HG02763 (cell line): ENCODE results near the gene PPP1R10.
"Not testable (repeated sequence)": the region's sequence is repeated elsewhere in the genome, so short reads cannot be mapped to it uniquely, and the experiment has no call there.

Experiments used
- ATAC-seq: cut with Tn5 transposase; IDR thresholded peaks from one replicate; pipeline ENCODE4 v1.9.1; 2021; ENCODE audit warnings: mild to moderate bottlenecking, moderate library complexity; ENCODE audit not compliant: unreplicated experiment

Gene PPP1R10

DNA sequence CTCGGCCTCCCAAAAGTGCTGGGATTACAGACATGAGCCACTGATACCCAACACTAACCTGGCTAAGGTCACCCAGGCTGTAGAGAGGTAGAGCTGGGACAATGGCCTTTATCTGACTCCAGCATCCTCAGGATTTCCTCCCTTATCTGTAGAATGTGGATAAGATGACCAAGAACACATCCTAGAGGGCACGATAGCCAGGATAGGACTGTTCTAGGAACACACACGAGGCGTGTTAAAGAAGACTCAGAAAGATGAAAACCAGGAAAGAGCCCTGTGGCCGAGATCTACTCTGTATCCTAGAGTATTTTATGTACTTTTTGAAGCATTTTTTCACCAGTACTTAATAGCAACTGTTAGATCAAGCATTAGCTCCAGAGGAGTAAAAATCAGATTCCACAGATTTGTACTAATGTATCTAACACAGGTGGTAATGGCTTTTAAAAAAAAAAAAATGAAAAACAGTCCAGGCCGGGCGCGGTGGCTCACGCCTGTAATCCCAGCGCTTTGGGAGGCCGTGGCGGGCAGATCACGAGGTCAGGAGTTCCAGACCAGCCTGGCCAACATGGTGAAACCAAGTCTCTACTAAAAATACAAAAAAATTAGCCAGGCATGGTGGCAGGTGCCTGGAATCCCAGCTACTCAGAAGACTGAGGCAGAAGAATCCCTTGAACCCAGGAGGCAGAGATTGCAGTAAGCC lies 17.3 kb downstream of the PPP1R10 start:
- ATAC-seq: no peak

DNA sequence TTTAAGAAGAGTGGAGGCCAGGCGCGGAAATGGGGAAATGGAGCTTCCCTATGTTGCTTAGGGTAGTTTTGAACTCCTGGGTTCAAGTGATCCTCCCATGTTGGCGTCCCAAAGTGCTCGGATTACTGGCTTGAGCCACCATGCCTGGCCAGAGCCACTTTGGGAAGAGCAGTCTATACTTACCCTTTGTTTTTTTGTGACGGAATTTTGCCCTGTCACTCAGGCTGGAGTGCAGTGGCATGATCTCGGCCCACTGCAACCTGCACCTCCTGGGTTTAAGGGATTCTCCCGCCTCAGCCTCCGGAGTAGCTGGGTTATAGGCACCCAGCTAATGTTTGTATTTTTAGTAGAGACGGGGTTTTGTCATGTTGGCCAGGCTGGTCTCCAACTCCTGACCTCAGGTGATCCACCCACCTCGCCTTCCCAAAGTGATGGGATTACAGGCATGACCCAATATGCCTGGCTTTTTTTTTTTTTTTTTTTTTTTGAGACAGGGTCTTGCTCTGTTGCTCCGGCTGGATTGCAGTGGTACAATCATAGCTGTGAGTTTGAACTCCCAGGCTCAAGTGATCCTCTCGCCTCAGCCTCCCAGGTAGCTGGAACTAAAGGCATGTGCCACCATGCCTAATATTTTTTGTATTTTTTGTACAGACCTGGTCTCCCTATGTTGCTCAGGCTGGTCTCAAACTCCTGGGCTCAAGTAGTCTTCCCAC lies 18.0 kb downstream of the PPP1R10 start:
- ATAC-seq: no peak

DNA sequence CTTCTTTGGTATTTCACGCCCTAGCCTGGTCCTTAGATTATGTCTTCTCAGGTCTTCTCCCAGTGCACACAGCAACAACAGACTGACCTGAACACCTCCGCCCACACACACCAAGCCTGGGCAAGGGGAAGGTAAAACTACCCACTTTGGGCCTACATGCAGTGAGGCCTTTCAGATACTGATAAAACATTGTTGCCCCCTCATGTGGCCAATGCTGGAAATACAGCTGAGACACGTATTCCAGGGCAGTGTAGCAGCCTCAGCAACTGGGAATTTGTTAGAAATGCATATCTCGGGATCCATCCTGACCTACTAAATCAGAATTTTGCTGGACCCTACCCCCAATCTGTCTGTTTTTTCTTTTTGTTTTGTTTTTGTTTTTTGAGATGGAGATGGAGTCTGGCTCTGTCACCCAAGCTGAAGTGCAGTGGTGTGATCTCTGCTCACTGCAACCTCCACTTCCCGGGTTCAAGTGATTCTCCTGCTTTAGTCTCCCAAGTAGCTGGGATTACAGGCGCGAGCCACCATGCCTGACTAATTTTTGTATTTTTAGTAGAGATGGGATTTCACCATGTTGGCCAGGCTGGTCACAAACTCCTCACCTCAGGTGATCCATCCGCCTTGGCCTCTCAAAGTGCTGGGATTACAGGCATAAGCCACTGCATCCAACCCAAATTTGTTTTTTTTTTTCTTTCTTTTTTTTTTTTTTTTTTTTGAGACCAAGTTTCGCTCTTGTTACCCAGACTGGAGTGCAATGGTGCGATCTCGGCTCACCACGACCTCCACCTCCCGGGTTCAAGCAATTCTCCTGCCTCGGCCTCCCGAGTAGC lies 19.5 kb downstream of the PPP1R10 start:
- ATAC-seq: not testable (repeated sequence)

DNA sequence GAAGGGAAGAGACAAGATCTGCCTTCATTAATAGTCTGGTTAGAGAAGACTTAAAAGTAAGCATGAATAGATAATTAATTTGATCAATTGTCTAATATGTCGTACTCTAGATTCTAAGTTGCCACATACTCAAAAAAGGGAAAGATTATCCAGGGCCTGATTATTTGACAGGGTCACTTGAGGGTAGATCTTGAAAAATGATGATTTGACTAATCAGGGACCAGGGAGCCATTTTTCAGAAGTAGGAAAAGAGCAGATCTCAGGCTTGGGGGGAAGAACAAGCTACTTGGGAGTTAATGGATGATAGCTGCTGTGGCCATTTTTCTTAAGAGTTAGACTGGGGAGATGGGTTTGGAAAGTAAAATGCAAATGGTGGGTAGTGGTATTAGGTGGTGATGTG lies 24.8 kb downstream of the PPP1R10 start:
- ATAC-seq: no peak

DNA sequence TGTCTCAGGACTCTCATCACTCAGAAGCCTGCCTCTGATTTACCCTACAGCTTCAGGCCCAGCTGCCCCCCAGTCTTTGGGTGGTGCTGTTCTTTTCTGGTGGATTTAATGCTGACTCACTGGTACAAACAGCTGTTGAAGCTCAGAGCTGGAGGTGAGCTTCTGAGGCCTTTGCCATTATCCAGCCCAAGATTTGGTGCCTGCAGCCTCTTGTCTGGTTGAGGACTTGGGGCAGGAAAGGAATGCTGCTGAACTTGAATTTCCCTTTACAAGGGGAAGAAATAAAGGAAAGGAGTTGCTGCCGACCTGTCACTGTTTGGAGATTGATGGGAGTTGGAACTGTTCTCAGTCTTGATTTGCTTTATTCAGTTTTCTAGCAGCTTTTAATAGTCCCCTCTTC lies 26.0 kb downstream of the PPP1R10 start:
- ATAC-seq: no peak

DNA sequence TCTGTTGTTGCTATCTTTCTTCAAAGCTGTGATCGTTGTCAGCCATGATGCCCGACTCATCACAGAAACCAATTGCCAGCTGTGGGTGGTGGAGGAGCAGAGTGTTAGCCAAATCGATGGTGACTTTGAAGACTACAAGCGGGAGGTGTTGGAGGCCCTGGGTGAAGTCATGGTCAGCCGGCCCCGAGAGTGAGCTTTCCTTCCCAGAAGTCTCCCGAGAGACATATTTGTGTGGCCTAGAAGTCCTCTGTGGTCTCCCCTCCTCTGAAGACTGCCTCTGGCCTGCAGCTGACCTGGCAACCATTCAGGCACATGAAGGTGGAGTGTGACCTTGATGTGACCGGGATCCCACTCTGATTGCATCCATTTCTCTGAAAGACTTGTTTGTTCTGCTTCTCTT lies 26.5 kb downstream of the PPP1R10 start:
- no peak for ATAC-seq

DNA sequence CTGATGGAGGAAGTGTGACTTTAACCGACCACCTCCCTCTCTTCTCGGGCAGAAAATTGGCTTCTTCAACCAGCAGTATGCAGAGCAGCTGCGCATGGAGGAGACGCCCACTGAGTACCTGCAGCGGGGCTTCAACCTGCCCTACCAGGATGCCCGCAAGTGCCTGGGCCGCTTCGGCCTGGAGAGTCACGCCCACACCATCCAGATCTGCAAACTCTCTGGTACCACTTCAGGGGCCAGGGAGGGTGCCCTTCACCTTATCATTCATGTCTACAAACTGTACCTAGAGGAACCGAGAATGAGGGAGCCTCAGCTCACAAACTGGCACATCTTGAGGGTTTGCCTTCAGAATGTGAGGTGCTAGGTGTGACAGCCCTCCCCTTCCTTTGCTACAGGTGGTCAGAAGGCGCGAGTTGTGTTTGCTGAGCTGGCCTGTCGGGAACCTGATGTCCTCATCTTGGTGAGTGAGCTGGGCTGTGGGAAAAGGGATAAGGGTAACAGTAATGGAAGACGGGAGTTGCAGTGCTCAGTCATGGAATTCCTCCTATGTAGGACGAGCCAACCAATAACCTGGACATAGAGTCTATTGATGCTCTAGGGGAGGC lies 27.2 kb downstream of the PPP1R10 start:
- ATAC-seq: no peak

DNA sequence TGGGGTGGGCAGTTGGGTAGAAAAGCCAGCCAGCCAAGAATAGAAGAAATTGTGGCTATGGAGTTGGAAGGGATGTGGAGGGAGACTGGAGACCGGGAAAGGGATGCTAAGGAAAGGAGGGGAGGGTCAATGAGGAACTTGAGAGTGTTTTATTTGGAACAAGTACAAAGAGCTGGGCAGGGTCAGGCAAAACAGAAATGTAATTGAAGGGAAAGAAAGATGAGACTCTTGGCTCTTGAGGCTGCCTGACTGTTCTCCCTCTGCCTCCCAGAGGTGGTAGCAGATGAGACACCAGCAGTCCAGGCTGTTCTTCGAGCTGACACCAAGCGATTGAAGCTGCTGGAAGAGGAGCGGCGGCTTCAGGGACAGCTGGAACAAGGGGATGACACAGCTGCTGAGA lies 33.1 kb downstream of the PPP1R10 start:
- ATAC-seq: no peak

DNA sequence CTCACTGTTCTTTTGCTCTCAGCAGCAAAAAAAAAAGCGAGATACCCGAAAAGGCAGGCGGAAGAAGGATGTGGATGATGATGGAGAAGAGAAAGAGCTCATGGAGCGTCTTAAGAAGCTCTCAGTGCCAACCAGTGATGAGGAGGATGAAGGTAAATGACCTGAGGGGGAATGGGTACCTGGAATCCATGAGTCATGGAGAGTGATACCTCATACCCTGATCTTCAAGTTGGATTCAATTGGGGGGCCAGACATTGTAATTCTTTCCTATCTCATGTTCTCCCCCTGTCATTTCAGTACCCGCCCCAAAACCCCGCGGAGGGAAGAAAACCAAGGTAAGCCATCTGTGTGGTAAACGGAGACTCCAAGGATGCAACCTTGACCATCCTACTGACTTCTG lies 39.0 kb downstream of the PPP1R10 start:
- no peak for ATAC-seq

DNA sequence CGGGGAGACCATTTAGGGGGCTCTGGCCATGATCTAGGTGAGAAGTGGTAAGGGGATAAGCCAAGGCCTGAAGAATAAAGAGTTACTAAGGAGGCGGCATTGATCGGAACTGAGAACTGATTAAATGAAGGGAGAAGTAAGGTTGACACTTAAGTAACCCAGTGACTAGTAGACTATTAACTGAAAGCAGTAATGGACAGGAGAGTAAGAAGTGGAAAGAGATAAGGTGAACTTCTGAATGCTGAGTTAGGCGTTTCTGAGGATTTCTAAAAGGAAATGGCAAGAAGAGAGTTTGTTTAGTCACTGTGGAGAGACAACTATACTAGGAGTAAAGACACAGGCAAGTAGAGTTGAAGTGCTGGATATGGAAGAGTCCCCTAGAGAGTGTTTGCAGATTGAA lies 43.9 kb downstream of the PPP1R10 start:
- ATAC-seq: no peak

DNA sequence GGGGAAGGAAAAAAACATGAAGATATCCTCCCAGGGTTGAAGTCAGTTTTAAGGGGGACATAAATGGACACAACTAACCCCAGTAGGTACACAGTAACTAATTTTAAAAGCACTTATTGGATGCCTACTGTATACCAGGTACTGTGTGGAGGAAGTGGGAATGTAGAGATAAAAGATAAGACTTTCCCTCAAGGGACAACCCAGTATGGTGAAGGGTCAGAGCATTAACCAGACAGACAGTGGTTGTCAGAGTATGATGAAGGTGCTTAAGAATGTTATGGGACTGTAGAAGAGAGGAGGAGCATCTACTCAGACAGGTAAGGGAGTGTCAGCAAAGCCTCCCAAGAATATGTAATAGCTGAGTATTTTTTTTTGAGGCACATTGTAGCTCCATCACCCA lies 44.9 kb downstream of the PPP1R10 start:
- no peak for ATAC-seq

DNA sequence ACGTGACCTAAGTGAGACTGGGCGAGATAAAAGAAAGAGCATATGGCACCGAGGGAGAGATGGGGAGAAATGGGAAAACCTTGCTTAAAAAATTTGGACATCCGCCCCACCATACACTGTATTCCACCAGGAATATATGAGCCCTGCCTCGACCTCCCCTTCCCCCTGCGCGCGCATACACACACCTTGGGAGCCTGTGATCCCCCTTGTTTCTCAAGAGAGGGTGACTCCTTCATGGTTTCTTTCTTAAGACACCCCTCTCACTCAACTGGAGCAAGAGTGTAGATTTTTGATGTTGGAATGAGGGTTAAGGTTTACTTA lies 45.3 kb downstream of the PPP1R10 start:
- ATAC-seq: no peak

DNA sequence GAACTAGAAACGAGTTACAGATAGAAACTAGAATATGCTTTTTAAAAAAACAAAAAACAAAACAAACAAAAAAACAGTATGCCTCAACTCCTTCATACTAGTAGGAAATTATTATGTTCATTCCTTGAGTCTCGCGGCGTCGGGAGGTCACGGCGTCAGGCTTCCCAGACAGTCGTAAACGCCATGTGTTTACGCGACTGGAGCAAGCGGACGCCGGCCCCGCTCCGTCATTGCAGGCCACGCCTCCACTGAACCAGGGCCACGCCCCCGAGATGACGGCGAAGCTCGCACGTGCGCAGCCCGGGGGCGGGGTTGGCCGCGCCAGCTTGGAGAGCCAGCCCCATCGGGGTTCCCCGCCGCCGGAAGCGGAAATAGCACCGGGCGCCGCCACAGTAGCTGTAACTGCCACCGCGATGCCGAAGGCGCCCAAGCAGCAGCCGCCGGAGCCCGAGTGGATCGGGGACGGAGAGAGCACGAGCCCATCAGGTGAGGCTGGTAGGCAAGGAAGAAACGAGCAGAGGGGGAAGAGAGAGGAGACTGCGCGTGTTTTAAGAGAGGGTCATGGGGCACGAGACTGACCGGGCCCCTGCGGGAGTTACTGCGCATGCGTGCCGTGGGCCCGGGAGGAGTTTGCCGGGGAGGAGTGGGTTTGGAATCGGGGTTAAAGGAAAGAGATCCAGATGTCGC lies 45.8 kb downstream of the PPP1R10 start, which contains the start of gene ABCF1:
ABCF1 (plus strand) TSS at position 368 of the 687 bp plus-strand sequence; CDS start at position 414, 46 bp downstream.
- ATAC-seq: peak; percentile 94

DNA sequence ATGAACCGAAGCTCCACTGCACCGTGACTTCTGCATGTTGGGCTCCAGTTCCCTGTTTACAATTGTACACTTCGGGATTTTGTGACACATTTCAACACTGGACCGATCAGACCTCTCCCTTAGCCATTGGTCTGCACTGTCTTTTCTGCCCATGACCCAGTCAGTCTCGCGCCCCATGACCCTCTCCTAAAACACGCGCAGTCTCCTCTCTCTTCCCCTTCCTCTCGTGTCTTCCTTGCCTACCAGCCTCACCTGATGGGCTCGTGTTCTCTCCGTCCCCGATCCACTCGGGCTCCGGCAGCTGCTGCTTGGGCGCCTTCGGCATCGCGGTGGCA lies 46.3 kb downstream of the PPP1R10 start:
- peak; percentile 10 for ATAC-seq

DNA sequence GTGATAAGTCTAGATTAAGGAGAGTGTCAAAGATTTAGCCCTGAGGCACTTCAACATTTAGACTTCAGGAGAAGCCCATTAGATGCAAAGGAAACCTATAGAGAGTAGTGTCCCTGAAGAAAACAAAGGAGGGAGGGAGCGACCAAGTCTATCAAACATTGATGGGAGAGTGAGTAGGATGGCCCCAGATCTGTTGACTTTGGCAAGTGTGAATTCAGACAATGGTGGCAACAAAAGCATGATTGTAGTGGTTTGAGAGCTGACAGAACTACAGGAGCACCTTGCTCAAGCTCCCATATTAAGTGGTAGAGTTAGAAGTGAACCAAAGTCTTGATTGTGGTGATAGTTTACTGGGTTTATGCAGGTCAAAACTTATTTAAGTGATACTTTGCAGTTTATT lies 46.8 kb downstream of the PPP1R10 start:
- no peak for ATAC-seq

DNA sequence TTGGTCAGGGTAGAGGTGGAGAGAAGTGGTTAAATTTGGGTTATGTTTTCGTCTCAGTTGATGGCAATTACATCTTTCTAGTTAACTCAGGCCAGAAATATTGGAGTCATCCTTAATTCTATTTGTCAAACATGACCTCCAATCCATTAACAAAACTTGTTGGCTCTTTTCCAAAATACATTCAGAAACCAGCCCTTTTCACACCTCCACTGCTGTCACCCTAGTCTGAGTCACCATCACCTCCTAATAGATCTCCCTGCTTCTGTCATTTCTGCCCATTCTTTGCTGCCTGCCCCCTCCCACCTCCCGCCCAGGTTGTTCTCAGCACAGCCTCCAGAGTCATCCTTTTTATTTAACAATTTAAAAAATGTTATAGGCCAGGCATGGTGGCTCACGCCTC lies 48.8 kb downstream of the PPP1R10 start:
- no peak for ATAC-seq

DNA sequence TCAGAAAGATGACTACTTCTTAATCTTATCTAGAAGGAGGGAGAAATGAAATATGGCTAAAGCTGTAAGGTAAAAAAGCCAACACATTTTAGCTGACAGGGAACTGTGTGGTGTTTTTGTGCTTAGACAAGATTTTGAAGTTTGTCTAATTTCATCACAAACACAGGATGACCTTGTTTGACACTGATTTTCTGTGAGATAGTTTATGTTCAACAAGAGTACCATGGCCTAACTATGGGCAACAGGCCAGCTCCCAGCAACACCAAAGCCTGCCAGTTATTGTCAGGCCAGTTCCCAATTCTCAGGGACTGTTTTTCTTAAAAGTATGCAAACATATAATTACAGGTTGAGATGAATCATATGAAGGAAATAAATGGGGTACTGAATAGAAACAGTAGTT lies 51.3 kb downstream of the PPP1R10 start:
- no peak for ATAC-seq

DNA sequence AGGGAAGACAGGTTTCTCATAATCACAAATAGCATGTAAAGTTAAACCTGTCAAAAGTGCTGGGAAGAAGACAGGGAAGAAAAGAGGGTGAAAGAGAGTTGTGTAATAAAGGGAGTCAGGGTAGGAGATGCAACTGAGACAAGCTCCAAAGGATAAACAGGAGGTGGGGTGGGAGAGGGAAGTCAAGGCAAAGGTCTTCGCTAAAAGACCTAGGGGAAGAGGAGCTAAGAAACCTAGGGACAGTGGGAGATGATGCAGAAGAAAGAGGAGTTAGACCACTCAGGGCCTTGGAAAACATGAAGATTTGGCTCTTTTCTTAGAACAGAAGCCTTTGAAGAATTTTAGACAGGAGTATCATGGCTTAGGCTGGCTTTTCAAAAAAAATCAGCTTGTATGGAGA lies 52.9 kb downstream of the PPP1R10 start:
- no peak for ATAC-seq

DNA sequence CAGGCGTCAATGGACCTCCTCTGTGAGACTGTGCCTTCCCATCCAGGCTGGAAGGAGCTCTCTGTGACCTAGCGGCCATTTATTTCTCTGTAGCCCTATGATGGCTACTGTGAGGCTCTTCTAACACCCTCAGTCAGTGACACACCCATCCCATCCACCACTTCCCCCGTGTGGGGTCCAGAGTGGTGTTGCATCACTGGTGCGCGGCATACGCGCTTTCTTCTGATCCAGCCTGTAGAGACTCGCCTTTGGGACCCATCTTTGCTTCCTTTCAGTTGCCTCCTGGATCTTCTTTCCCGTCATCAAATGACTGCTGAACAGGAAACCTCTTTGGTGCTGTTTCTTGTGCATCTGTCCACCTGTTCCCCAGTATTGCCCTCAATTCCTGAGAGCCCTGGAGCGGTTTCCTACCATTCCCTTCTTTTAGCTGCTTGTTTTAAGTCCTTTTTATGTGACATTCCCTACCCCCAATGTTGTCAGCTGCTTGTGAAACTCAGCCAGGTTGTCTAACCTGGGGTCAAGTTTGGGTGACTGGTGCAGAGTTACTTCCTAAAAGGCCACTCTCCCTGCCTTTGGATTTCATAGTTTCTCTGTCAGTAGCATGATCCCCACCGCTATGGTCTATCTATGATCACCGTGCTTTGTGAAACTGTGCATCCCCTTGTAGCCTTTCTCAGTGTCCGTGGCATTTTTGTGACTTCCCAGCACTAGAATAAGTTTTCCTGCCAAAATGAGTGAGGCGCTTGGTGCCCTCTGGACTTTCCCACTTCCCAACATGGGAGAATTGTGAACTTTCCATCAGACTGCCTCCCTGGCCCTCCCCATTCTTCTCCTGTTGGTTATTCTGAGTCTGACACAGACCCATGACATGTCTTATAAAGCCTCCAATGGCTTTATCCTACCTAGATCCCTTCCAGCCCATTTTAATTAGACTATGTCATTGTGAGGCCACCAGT lies 54.3 kb downstream of the PPP1R10 start:
- ATAC-seq: no peak

DNA sequence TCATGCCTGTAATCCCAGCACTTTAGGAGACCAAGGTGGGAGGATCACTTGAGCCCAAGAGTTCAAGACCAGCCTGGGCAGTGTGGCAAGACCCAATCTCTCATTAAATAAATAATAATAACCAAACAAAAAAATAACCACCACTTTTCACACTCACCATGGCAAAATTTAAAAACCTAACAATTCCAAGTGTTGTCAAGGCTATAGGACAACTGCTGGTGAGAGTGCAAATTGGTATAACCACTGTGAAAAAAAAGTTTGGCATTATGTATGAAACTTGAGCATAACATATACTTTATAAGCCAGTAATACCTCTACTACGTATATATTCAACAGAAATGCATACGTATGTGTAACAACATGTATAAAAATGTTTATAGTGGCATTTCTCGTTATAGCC lies 56.1 kb downstream of the PPP1R10 start:
- ATAC-seq: no peak
